K562 (cell line): Measurements from ENCODE around the gene NIM1K. TPM values are rescaled to one million over a fixed set of nuclear protein-coding genes. Genes with fewer than 3 reads are reported as not detected.
"Not testable (repeated sequence)": the region's sequence is repeated elsewhere in the genome, so short reads cannot be mapped to it uniquely, and the experiment has no call there.

Source experiments
- ATAC-seq: fragments of 200-7000 bp; cut with Tn5 transposase; 3 replicates; pipeline ENCODE4 v1.9.1; 2020; ENCODE audit warnings: moderate library complexity
- BruUV-seq: library from RNA; stranded (reverse); fragments of 400-500 nt; replicated peaks from 2 replicates; lab custom pipeline; 2021; lab: Mats Ljungman, UMichigan
- CTCF ChIA-PET: fragments of 300-600 bp; formaldehyde crosslinking; extraction: SDS; loops from one replicate; lab custom pipeline; 2021; ENCODE audit warnings: low intra/inter-chr PET ratio; lab: Yijun Ruan, JAX
- POLR2A ChIA-PET: fragments of 300-600, 350-650 bp; sonication (Branson Sonifier 250); formaldehyde crosslinking; extraction: SDS; loops from one replicate; lab custom pipeline; 2021; ENCODE audit warnings: antibody characterized with exemption, inconsistent platforms; lab: Yijun Ruan, JAX
- DNase-seq, 4 experiments: peaks; one replicate each; pipeline versions ENCODE4 v3.0.0 to v3.0.0-alpha.2; 2011 to 2018; ENCODE audit warnings: low spot score in 3 of 4, mixed read lengths in 3 of 4; ENCODE audit errors: extremely low read depth in 1 of 4
- FAIRE-seq: peaks from 2 replicates; lab custom pipeline; 2011; peaks lifted over from hg19 to GRCh38; lab: Jason Lieb, UNC
- H2AFZ ChIP-seq: 2 replicates; pipeline ENCODE4 v1.6.0; 2011; ENCODE audit warnings: low read depth, low read length, control low read depth, inconsistent platforms
- H3K27ac ChIP-seq: fragments of 200-600 bp; 3 replicates; pipeline ENCODE4 v1.8.0; 2011; ENCODE audit warnings: low read depth, mild to moderate bottlenecking, control low read depth, inconsistent platforms, low read length, moderate library complexity, mixed read lengths; ENCODE audit errors: extremely low read depth
- H3K27me3 ChIP-seq, 2 experiments: fragments of 300-600 bp in 1 of 2; 2 replicates in 1 of 2; 3 replicates in 1 of 2; pipeline versions ENCODE4 v1.6.0 to v1.8.0; 2011; ENCODE audit warnings: inconsistent platforms in 2 of 2, low read length in 2 of 2, mild to moderate bottlenecking in 1 of 2, mixed read lengths in 1 of 2, moderate library complexity in 1 of 2; ENCODE audit not compliant: control insufficient read depth in 2 of 2, insufficient read depth in 2 of 2
- H3K36me3 ChIP-seq: fragments of 300-600 bp; 3 replicates; pipeline ENCODE4 v1.8.0; 2011; ENCODE audit warnings: mild to moderate bottlenecking, low read length, inconsistent platforms; ENCODE audit not compliant: control insufficient read depth, insufficient read depth
- H3K4me1 ChIP-seq, 2 experiments: fragments of 200-600 bp in 1 of 2; replicated peaks in 1 of 2; 2 replicates in 1 of 2; 3 replicates in 1 of 2; pipeline versions ENCODE4 v1.5.1 to v1.8.0; 2011; ENCODE audit warnings: inconsistent platforms in 2 of 2, low read length in 2 of 2, mild to moderate bottlenecking in 1 of 2, mixed read lengths in 1 of 2, moderate library complexity in 1 of 2; ENCODE audit not compliant: control insufficient read depth in 2 of 2, insufficient read depth in 2 of 2
- H3K4me2 ChIP-seq: 2 replicates; pipeline ENCODE4 v1.6.1; 2011; ENCODE audit warnings: low read length, control low read depth, inconsistent platforms, mixed read lengths; ENCODE audit not compliant: insufficient read depth
- H3K4me3 ChIP-seq: fragments of 200-600 bp; sonication (generic), shearing (Covaris generic); 2 replicates; pipeline ENCODE4 v1.5.1; 2016; ENCODE audit warnings: control low read depth, inconsistent platforms
- H3K79me2 ChIP-seq: fragments of 200-600 bp; 3 replicates; pipeline ENCODE4 v1.8.0; 2011; ENCODE audit warnings: low read length, inconsistent platforms; ENCODE audit not compliant: control insufficient read depth, insufficient read depth
- H3K9ac ChIP-seq, 2 experiments: 2 replicates each; pipeline versions ENCODE4 v1.6.0 to v1.6.1; 2011; ENCODE audit warnings: low read depth in 2 of 2, low read length in 2 of 2, control low read depth in 1 of 2, inconsistent platforms in 1 of 2, mild to moderate bottlenecking in 1 of 2, mixed read lengths in 1 of 2; ENCODE audit not compliant: insufficient read depth in 1 of 2
- H3K9me1 ChIP-seq: one replicate; pipeline ENCODE4 v1.6.0; 2011; ENCODE audit warnings: inconsistent platforms, mild to moderate bottlenecking, low read length, moderate library complexity; ENCODE audit not compliant: control insufficient read depth, insufficient read depth
- H3K9me3 ChIP-seq: replicated peaks from 2 replicates; pipeline ENCODE4 v1.5.1; 2011; ENCODE audit warnings: low read depth, low read length, inconsistent platforms; ENCODE audit not compliant: control insufficient read depth, insufficient read depth
- H4K20me1 ChIP-seq: replicated peaks from 2 replicates; pipeline ENCODE4 v1.6.1; 2011; ENCODE audit warnings: low read length, inconsistent platforms, mixed read lengths; ENCODE audit not compliant: control insufficient read depth, insufficient read depth
- WGBS: fragments of 100-300 bp; shearing (Covaris generic); methylation state at CpG from one replicate; pipeline ENCODE4 v1.1.6; 2016; ENCODE audit warnings: low coverage, mixed read lengths; ENCODE audit not compliant: insufficient coverage; ENCODE audit errors: missing lambda C conversion rate; 5-methylcytosine and 5-hydroxymethylcytosine counted together
- in situ Hi-C: fragments of 300-500 bp; cut with MboI; formaldehyde crosslinking; loops from 4 replicates; pipeline ENCODE4 v1.15.0; 2018; ENCODE audit warnings: inconsistent platforms, mixed read lengths
- intact Hi-C: fragments of 100-400 bp; cut with micrococcal nuclease; formaldehyde crosslinking; loops from 2 replicates; pipeline ENCODE4 v1.14.2; 2022
- polyA plus RNA-seq, 8 experiments: library from polyadenylated mRNA; depleted of rRNA in 4 of 8; stranded (reverse) in 5 of 8; unstranded in 3 of 8; fragments of >200 nt; fragmentation: Nextera tagmentation in 2 of 8; fragmentation: Illumina TruSeq in 1 of 8; extraction: Ambion mirVana in 2 of 8; extraction: Trizol in 1 of 8; gene quantifications; 2 replicates each; pipeline versions ENCODE4 v1.2.1 to v1.2.3, GENCODE V29; 2011 to 2014; ENCODE audit warnings: inconsistent platforms in 1 of 8, missing spikeins in 1 of 8
- total RNA-seq, 7 experiments: library from RNA; depleted of rRNA in 6 of 7; stranded (reverse); fragments of >200 nt in 6 of 7; fragmentation: Illumina TruSeq in 2 of 7; extraction: Trizol in 2 of 7; gene quantifications; 2 replicates each; pipeline versions ENCODE4 v1.2.1 to v1.2.3, GENCODE V29; 2011 to 2021; ENCODE audit warnings: low replicate concordance in 1 of 7
- TF ChIP-seq, protein P1 (sequence below), 2 experiments: fragments of 450-650 bp; IDR thresholded peaks; 2 replicates each; pipeline ENCODE4 v1.6.1; 2018; ENCODE audit warnings: mild to moderate bottlenecking in 2 of 2, low read depth in 1 of 2; ENCODE audit not compliant: partially characterized antibody in 2 of 2
- TF ChIP-seq, protein P2 (sequence below): fragments of 450-650 bp; IDR thresholded peaks from 2 replicates; pipeline ENCODE4 v1.6.1; 2018; ENCODE audit warnings: mild to moderate bottlenecking, low read depth; ENCODE audit not compliant: partially characterized antibody

Gene NIM1K
- total and polyA plus RNA-seq, 9 of the 15 experiments (the other 6 are each of a cell fraction or from before 2014, with no cell fraction given) = 0.03 to 0.34 (median 0.08) TPM; not detected in 3

DNA sequence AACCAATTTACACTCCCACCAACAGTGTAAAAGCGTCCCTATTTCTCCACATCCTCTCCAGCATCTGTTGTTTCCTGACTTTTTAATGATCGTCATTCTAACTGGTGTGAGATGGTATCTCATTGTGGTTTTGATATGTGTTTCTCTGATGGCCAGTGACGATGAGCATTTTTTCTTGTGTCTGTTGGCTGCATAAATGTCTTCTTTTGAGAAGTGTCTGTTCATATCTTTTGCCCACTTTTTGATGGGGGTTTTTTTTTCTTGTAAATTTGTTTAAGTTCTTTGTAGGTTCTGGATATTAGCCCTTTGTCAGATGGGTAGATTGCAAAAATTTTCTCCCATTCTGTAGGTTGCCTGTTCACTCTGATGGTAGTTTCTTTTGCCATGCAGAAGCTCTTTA is 131.5 kb downstream of the NIM1K start:
- H3K36me3 ChIP-seq, CTCF ChIA-PET, H3K9me1 ChIP-seq, H3K9ac ChIP-seq, H3K27me3 ChIP-seq, POLR2A ChIA-PET, H3K27ac ChIP-seq, intact Hi-C loops, H3K4me3 ChIP-seq, BruUV-seq, H3K4me2 ChIP-seq, H4K20me1 ChIP-seq, in situ Hi-C loops, H3K79me2 ChIP-seq, FAIRE-seq, H3K9me3 ChIP-seq, H2AFZ ChIP-seq, DNase-seq, ATAC-seq: not testable (repeated sequence)
- 28% methylated on average over 3 of the region's 3 CpGs for WGBS
- H3K4me1 ChIP-seq = peaks cover 2 to 11% of the 10 kb centered on the region in 2 experiments; a peak in 3 of 5 replicates
- TF ChIP-seq, protein P1, sequence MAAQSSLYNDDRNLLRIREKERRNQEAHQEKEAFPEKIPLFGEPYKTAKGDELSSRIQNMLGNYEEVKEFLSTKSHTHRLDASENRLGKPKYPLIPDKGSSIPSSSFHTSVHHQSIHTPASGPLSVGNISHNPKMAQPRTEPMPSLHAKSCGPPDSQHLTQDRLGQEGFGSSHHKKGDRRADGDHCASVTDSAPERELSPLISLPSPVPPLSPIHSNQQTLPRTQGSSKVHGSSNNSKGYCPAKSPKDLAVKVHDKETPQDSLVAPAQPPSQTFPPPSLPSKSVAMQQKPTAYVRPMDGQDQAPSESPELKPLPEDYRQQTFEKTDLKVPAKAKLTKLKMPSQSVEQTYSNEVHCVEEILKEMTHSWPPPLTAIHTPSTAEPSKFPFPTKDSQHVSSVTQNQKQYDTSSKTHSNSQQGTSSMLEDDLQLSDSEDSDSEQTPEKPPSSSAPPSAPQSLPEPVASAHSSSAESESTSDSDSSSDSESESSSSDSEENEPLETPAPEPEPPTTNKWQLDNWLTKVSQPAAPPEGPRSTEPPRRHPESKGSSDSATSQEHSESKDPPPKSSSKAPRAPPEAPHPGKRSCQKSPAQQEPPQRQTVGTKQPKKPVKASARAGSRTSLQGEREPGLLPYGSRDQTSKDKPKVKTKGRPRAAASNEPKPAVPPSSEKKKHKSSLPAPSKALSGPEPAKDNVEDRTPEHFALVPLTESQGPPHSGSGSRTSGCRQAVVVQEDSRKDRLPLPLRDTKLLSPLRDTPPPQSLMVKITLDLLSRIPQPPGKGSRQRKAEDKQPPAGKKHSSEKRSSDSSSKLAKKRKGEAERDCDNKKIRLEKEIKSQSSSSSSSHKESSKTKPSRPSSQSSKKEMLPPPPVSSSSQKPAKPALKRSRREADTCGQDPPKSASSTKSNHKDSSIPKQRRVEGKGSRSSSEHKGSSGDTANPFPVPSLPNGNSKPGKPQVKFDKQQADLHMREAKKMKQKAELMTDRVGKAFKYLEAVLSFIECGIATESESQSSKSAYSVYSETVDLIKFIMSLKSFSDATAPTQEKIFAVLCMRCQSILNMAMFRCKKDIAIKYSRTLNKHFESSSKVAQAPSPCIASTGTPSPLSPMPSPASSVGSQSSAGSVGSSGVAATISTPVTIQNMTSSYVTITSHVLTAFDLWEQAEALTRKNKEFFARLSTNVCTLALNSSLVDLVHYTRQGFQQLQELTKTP (IDR thresholded peaks at IDR 0.05; ENCODE audit: low read depth in 1 of 2, partially characterized antibody in 2 of 2) = peak in 1 of 2 experiments; percentile 98
- TF ChIP-seq, protein P2, sequence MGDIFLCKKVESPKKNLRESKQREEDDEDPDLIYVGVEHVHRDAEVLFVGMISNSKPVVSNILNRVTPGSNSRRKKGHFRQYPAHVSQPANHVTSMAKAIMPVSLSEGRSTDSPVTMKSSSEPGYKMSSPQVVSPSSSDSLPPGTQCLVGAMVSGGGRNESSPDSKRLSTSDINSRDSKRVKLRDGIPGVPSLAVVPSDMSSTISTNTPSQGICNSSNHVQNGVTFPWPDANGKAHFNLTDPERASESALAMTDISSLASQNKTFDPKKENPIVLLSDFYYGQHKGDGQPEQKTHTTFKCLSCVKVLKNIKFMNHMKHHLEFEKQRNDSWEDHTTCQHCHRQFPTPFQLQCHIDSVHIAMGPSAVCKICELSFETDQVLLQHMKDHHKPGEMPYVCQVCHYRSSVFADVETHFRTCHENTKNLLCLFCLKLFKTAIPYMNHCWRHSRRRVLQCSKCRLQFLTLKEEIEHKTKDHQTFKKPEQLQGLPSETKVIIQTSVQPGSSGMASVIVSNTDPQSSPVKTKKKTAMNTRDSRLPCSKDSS = peak; percentile 31
